Gastroesophageal sphincter (tissue), 3 donors: ENCODE data around the gene ATP2A1.

Experiments
- CTCF ChIP-seq, 4 experiments: fragments of 200-600 bp in 2 of 4; fragments of 450-650 bp in 2 of 4; sonication (generic) in 1 of 4; IDR thresholded peaks; one replicate each; pipeline ENCODE4 v1.5.1; 2017 to 2019; ENCODE audit warnings: antibody characterized with exemption in 4 of 4, mild to moderate bottlenecking in 2 of 4, moderate library complexity in 2 of 4
- EP300 ChIP-seq: sonication (generic); formaldehyde crosslinking; IDR thresholded peaks from one replicate; pipeline ENCODE4 v1.6.1; 2017; ENCODE audit warnings: antibody characterized with exemption, mild to moderate bottlenecking
- POLR2A ChIP-seq, 2 donors: fragments of 450-650 bp; IDR thresholded peaks; one replicate each; pipeline ENCODE4 v1.6.1; 2017; ENCODE audit warnings: antibody characterized with exemption in 2 of 2, mild to moderate bottlenecking in 2 of 2, moderate library complexity in 1 of 2
- POLR2AphosphoS5 ChIP-seq: sonication (generic); formaldehyde crosslinking; IDR thresholded peaks from one replicate; pipeline ENCODE4 v1.6.1; 2017; ENCODE audit warnings: antibody characterized with exemption

- TF ChIP-seq CTCF (IDR thresholded peaks at IDR 0.05), result no peak
- no peak for TF ChIP-seq POLR2AphosphoS5
- TF ChIP-seq POLR2A (IDR thresholded peaks at IDR 0.05), result no peak
- TF ChIP-seq EP300, result no peak
Measured at GRCh38 chr16:28845761-28846079, 32.6 kb upstream of the ATP2A1 start.
